HG03457 (cell line): ENCODE results near the gene EHD3.

Source experiments
- ATAC-seq: cut with Tn5 transposase; IDR thresholded peaks from one replicate; pipeline ENCODE4 v1.9.1; 2021; ENCODE audit warnings: moderate number of reproducible peaks; ENCODE audit not compliant: unreplicated experiment

Gene EHD3

DNA sequence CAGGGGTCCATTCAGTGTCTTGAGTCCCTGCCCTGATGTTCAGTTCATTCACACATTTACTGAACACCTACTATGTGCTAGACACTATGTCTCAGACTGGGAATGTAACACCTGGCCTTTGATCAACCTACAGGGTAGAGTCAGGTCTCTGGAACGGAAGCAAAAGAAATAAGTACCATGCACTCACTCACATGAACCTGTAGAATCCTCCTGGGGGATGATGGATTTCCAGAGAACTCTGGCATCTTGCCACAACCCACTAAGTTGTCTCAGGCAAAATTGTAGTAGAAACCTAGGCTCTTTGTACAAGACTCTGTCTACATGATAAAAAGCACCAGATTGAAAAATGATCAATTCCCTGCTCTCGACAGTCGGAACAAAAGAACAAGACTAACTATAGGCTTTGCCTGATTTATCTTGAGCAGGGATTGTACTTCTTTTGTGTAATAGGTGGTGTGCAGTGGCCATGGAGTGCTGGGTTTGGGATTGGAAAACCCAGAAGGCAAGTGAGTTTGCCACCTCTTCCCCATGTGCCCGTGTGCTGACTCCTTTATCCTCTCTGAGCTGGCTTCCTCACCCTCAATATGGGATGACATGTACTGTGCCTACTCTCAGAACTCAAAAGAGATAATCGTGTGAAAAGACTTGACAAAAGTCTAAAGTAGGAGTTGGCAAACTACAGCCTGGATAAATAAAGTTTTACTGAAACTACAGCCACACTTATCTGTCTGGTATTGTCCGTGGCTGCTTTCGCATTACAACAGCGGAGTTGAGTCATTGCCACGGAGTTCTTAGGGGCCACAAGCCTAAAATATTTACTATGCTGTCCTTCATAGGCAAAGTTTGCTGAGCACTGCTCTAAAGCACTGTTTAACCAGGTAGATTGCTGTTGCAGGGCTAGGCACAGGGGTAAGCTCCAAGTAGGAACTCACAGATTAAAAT, 21.0 kb upstream of the EHD3 start:
- ATAC-seq, result no peak

DNA sequence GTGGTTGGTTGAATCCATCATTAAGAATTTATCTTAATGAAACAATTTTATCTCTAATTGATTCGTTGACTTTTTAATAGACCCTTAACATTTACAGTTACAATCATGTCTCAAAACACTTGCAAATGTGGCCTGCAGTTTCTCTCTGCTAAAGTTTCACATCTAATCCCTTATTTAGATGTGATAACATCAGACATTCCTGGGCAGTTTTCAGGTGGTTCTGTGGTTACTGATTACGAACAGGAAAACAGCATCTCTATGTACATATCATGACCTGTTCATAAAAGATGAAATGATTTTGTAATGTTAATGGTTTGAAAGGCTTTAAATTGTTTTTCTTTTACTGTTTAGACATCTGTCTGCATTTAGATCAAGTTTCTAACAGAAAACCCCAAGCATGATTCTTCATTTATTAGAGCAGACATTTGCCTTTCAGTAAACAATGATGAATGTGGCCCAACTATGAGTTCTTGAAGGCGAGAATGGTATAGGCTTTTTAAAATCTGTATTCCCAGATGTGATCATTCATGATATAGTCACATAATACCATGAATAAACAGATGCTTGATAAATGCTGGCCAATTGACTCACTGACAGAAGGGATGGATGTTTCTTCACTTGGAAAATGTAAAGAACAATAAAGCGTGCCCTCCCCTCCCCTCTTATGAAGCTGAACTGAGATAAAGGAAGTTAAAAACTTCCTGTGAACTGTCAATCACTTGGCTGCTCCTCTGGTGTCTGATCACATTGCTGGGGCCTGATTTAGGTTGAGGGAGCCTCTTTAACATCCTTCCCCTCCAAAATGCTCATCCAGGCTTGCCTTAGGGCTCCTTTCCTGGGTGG, 20.1 kb upstream of the EHD3 start:
- ATAC-seq, result no peak

DNA sequence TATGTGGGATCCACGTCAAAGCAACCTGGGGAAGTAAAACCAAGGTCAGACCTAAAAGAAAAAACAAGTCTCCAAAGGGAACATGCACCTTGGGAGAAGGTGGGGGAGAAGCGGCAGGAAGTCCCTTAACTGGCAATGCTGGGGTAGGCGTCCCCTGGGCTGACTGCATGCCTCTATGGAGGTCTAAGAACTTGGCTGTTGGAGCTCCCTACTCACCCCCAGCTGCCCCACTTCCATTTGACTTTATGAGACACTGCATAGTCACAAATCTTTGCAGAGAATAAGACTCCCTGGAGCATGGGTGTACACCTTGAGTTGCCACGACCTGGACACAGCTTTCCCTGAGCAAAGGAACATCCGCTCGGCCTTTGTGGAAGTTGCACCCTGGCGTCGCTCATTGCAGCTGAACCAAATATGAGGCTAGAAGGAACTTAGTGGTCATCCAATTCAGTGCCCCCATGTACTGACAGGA, 19.5 kb upstream of the EHD3 start:
- no peak for ATAC-seq

DNA sequence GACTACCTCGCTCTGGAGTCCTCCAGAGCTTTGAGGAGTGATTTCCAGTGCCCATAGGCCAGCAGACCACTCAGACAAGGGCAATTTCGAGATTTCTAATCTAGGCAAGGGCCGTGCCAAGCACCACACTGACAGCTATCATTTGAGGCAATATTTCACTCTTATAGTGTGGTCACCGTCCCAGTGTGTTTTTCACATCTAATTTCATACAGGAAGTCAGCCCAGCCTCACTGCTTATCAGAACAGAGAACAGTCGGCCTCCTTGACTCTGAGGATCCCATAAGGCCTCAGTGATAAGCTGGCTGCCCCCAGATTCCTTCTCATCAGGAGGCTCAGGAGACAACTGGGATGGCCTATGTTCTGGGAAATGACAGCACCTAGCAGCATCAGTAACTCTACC, 17.2 kb upstream of the EHD3 start:
- no peak for ATAC-seq

DNA sequence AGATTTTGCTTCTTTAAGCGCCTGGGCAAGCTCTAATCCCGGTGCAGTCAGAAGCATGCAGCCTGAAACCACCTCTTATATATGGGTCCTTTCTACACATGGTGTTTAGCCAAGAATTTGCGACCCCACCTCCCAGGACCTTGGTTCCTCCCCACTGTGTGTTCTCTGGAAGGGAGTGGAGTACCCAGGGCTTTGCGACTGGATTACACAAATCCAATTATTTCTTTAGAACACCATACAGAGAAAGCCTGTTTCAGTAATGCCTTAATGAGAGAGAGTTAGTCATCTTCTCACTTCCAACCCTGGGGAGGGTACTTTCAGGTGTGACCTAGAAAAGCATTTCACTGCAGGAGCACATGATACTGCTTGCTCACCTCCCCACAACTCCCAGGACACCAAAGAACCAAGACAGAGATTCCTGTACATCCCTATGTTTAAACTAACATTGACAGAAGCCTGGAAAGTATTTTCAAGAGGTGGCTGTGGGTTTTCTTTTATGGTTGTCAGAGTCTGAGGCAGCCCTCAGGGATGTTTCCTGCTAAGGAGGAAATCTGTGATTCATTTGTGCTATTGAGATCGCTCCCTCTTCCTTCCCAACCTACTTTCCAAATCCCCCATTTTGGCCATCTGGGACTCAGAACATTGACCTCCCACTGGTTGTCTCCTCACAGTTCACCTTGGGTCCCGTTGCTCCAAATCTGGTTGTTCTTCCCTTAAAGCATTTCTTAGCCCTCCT, 16.3 kb upstream of the EHD3 start, which contains the start of gene CAPN14:
CAPN14 (minus strand) TSS at position 51 of the 736 bp plus-strand sequence. CDS start 12,068 bp downstream, outside the sequence.
- ATAC-seq, result no peak

DNA sequence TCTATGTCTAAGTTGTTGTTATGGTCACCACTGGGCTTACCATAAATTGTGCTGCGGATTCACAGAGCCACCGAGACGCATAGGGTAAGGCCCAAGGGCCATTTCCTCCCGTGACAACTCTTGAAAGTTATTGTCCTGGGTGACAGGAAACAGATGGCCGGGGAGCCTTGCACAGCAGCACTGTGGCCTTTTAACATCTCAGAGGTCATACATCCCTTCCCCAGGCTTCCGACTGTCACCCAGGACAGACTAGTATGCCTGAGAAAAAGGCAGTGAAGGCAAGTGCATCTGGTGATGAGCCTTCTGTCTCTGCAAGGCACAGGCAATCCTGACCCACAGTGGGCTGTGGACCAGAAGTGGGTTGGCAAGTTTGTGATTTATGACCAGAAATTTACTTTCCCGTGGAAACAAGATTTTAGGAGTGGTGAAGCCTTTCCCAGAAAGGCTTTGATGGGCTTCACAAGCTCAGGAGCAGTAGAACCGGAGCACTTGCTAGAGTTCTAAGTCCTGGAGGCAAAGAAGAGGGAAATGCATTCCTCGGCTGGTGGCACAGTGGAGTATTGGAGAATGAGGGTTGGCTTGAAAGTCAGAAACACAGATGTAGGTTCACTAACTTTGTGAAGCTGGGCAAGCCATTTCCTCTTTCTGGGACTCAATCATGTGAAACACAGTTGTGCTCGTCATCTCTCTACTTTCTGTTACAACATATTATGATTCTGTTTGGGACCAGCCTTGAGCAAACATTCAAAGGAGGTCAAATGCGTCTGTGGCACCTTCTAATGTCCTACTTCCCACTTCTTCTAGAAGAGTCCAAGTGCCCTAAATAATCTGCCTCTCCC, 14.6 kb upstream of the EHD3 start:
- peak; percentile 68 for ATAC-seq

DNA sequence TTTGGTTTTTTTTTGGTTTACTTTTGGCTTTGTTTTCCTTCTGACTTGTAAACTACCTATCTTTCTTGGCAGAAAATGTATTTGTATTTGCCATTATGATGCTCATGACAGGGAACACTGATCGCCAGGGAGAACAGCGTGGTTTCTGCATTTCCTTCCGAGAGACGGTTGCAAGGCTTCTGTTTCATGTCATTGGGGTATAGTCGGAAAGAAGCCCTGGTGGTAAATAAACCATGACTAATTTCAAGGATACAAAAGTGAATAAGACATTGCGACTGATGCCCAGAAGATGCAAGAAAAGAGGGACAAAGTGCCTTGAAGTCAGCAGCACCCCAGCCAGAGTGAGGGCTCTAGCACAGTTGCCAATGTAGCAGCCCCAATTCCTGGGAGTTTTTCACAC, 12.4 kb upstream of the EHD3 start:
- ATAC-seq, result no peak

DNA sequence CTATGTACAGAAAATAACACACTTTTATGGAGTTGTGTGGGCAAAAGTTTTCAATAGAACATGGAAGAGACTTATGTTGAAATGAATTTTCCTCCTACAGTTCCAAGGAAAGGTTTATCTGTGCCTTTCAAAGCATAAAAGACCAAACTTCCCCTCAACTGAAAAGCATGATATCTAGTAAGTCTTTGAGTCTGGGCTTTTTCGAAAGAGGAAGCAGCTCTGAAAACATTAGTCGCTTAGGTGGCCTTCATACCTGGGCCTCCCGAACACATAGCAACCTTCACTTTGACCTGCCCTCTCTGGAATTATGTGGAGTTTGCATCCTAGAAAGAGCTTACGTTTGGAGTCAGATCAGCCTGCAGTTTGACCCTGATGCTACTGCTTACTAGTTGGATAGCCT, 11.9 kb upstream of the EHD3 start:
- ATAC-seq, result no peak

DNA sequence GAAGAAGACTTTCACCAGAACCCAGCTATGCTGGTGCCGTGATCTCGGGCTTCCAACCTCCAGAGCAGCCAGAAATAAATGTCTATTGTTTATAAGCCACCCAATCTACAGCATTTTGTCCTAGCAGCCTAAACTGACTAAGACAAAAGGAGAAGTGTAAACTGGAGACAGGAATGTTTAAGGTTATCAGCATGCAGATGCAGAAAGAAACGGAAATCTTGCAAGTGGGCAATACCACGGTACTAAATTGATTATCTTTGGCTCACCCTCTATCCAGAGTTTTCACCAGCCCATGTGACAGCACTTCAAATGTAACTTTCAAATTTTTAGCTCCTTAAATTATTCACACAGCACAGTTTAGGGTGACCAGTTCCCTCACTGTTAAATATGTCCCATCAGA, 10.9 kb upstream of the EHD3 start:
- ATAC-seq, result no peak

DNA sequence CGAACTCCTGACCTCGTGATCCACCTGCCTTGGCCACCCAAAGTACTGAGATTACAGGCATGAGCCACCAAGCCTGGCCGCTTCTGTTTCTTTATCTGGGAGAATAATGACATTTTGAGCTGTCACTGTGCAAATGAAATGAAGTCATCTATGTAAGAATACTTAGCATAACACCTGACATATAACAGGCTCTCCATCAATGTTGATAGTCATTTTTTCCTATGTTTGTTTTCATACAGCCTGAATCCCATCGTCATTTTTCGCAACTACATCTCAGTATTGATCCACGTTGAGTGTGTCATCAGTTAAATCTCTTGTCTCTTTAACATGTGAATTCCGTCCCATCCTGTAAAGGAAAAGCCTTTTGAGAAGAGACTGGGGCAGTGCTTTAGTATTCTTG, 10.2 kb upstream of the EHD3 start:
- ATAC-seq, result no peak

DNA sequence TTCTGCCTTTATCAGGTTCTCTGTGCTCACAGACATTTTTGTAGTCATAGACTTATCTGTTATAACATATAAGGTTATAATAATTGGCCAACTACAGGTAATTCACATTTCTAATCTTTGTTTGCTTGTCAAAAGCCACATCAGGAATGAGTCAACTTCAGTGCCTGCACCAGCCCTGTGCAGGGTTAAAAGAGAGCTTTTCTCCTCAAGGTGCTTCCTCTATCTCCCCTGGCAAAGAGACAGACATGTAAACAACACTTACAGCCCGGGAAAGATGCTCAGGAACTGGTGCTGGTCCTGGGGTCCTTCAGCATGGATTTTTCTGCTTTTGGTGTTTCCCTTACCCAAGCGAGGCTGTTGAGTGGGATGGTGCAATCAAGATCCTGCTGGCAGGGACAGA, 7.7 kb upstream of the EHD3 start:
- ATAC-seq, result no peak

DNA sequence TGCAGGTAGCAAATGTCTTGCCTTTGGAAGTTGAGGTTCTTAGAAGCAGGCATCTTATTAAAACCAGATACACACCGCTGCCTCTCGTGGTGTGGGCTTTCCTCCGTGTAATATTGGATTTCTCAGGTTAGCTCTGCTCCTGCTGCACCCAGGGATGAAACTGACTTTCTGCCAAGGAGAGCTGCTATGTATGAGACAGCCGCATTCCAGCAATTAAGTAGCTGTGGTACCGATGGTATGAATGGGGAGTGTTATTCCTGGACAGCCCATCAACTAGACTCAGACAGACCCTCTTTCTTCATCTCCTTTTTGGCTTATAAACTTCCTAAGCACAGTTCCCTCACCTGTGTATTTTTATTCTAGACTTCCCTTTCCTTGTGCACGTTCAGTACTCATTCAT, 6.8 kb upstream of the EHD3 start:
- no peak for ATAC-seq

DNA sequence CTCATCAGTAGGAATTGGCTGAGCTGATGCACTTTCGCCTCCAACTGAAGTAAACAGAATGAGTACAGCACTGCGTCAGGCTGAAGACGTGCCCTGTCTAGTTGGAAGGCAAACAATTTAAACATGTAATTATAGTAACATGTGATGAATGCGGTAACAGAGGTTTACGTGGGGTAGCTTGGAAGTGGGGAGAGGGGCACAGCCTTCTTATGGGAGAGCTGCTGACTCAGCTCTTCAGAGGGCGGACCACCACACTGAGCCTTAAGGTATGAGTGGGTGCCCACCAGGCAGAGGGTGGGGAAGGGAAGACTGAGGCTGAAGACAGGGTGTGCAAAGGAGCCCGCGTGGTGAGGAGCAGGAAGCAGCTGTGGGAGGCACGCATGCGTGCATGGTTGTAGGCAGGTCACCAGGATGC, 6.2 kb upstream of the EHD3 start:
- ATAC-seq, result no peak

DNA sequence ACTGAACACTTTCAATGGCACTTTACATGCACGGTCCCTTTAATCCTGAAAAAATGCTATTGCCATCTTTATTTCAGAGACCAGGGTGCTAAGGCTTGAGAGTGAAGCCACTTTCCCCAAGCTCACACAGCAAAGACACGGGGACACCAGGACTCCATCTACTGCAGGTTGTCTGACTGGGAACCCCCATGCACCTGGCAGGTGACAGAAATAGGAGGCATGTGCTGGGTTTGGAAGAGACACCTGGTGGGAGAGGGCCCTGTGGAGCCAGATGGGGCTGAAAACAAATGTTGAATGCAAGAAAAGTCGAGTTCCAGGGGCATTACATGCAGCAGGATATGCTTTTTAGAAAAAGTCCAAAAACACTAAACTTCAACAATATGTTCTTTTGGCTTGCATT, 5.2 kb upstream of the EHD3 start:
- no peak for ATAC-seq

DNA sequence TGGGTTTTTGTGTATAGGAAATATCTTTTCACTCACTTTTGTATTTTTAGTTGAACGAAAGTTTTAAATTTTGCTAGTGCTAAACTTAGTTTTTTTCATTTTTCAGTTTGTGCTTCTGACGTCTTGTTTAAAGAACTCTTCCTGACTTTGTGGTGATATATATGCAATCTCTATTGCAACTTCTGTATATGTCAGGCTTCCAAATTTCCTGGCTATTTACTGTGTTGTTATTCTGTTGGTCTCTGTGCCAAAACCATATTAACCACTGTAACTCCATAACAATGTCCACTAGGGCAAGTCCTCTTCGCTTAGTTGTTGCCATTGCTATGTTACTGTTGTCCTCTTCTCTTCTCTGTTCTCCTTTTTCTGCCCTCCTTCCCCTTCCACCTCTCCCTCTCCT, 3.2 kb upstream of the EHD3 start:
- ATAC-seq, result no peak

DNA sequence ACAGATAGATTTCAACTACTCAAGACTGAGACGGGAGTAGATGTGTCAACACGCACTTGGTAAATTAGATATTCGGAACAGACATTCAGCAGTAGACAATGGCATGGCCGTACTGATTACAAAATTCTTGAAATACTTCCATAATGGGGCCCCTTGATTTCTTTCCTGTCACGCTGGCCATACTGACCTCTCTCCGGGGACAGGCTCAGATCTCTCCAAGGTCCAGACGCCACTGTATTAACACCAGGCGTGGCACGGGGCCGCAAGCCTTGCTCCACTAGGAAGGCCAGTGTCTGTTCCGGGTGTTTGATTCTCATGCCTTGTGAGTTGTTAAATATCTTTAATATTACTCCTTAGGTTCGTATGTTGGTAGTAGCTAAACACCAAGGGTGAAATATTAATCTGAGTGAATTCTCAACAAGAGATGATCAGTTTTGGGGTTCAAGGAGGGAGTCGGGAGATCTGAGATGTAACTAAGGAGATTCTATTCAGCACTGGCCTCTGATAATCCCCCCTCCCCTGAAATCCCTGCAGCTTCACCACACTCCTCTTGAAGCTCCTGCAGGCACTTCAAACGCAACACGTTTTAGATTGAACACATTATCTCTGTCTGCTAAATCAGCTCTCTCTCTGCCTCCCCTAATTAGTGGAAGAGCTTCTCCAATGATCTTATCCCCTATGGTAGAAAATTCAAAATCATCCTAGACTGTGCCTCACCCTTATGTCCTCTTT, 2.2 kb upstream of the EHD3 start:
- ATAC-seq, result no peak

DNA sequence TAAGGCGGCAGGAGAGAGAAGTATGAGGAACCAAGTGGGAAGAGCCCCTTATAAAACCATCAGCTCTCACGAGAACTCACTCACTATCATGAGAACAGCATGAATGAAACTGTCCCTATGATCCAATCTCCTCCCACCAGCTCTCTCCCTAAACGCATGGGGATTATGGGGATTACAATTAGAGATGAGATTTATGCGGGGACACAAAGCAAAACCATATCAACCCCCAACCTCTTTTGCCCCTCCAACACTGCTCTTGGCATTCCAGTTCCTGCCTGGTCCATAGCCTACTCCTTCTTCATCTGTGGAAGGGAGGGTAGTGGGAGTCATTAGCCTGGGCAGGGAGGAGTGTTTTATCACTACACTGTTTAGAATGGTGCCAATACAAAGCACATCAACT, 1.4 kb upstream of the EHD3 start:
- ATAC-seq, result no peak

DNA sequence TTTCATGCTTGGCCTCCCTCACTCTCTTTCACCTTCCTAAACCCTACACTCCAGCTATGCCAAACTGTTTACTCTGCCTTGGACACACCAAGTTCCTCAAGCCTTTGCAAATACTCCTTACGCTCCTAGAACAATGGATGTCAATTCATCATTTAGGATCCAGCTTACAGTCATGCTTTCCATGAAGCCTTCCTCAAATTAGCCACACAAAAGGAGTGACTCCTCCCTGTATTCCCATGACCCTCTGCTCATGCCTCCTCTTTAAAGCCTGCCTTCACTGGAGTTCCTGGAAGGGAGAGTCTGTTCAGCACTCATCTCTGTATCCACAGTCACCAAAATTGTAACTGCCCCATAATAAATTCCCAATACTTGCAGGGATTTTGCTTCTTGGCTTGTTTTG, 721 bp upstream of the EHD3 start:
- ATAC-seq, result no peak

DNA sequence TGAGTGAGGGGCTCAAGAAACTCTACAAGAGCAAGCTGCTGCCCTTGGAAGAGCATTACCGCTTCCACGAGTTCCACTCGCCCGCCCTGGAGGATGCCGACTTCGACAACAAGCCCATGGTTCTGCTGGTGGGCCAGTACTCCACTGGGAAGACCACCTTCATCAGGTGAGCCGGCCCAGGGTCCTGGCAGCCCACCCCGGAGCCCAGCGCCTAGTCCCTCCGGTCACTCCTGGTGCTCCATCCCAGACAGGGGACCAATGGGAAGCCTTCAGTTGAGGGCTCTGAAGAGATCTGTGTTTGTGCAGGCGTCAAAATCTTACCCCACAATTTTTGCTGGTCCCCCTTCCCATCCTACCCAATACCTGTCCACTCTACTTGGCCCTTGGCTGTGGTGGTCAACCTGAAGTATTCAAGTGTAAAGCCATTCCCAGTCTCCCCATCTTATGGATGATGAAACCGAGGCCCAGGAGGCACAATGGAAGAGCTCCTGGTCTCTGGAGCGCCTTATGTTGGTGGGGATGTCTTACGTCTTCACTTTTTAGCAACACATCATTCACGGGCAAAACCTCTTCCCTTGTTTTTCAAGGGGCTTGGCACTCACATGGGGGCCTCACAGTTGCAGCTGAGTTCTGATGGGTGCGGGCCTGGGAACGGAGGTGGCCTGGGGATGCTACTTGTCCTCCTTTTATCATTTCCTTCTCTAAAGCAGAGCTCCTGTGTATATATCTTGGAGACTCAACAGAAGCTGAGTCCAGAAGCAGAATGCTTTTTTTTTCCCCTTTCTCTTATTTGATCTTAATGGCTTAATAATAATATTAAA, 941 bp downstream of the EHD3 start:
- no peak for ATAC-seq
